Caki2 (cell line): ENCODE measurements around the gene EEF2K. TPM values are rescaled to one million over a fixed set of nuclear protein-coding genes. Genes with fewer than 3 reads are reported as not detected.
A peak's percentile ranks its signal among the peaks of the same experiment; 100 is the strongest.
"Not testable (repeated sequence)": the region's sequence is repeated elsewhere in the genome, so short reads cannot be mapped to it uniquely, and the experiment has no call there.

ENCODE experiments used
- DNase-seq: peaks from one replicate; pipeline ENCODE4 v3.0.0-alpha.2; 2015; ENCODE audit warnings: low read depth
- in situ Hi-C: cut with HindIII; loops from 2 replicates; pipeline ENCODE4 v1.10.0; 2016; ENCODE audit warnings: low sequenced_read_pairs, low pct_unique_long_range_greater_than_20kb, mixed read lengths
- total RNA-seq: library from RNA; depleted of rRNA; stranded (reverse); fragments of >200 nt; shearing (Covaris generic); gene quantifications from 2 replicates; pipeline ENCODE4 v1.2.3, GENCODE V29; 2014; ENCODE audit warnings: low replicate concordance; rRNA removed

The EEF2K gene
- total RNA-seq = 16.2 and 20.1 TPM in 2 replicates

GRCh38 chr16:22206013-22206841, at the start of gene EEF2K:
Gene EEF2K, plus strand, starts transcription at chr16:22206278. Its CDS starts 19,452 bp downstream, at chr16:22225730.
- in situ Hi-C loops = no loop called here

GRCh38 chr16:22161401-22161800, 44.7 kb upstream of the EEF2K start:
- DNase-seq = no peak
- in situ Hi-C loops = no loop called here

More at GRCh38 chr16:22206013-22206841, at the start of gene EEF2K:
- peak; percentile 98 for DNase-seq

- peak; percentile 27 for DNase-seq
- in situ Hi-C loops = no loop called here
These were observed 44.0 kb upstream of the EEF2K start, which contains the start of gene SDR42E2 for GRCh38 chr16:22161999-22162655. Gene SDR42E2, plus strand, starts transcription at chr16:22162506. Its CDS starts 3,077 bp downstream, at chr16:22165583.

GRCh38 chr16:22162656-22163009, 43.4 kb upstream of the EEF2K start:
- in situ Hi-C loops = no loop called here

GRCh38 chr16:22163806-22164205, 42.3 kb upstream of the EEF2K start:
- no peak for DNase-seq
- in situ Hi-C loops = no loop called here

More at GRCh38 chr16:22162656-22163009, 43.4 kb upstream of the EEF2K start:
- no peak for DNase-seq

GRCh38 chr16:22164482-22164881, 41.6 kb upstream of the EEF2K start:
- DNase-seq = no peak
- in situ Hi-C loops = no loop called here

- DNase-seq = no peak
- in situ Hi-C loops = no loop called here
These were observed 40.4 kb upstream of the EEF2K start for GRCh38 chr16:22165508-22166285.

- no peak for DNase-seq
- in situ Hi-C loops = no loop called here
These were observed 34.1 kb upstream of the EEF2K start for GRCh38 chr16:22171953-22172352.

- in situ Hi-C loops, DNase-seq: not testable (repeated sequence)
These were observed 33.4 kb upstream of the EEF2K start for GRCh38 chr16:22172642-22173041.

- DNase-seq = no peak
- in situ Hi-C loops = no loop called here
These were observed 31.4 kb upstream of the EEF2K start for GRCh38 chr16:22174642-22175041.

GRCh38 chr16:22177968-22178930, 27.8 kb upstream of the EEF2K start:
- no peak for DNase-seq
- in situ Hi-C loops = no loop called here

- in situ Hi-C loops = no loop called here
These were observed 24.7 kb upstream of the EEF2K start for GRCh38 chr16:22181426-22181825.

GRCh38 chr16:22181843-22182242, 24.2 kb upstream of the EEF2K start:
- DNase-seq = no peak
- in situ Hi-C loops = no loop called here

More at GRCh38 chr16:22181426-22181825, 24.7 kb upstream of the EEF2K start:
- no peak for DNase-seq

GRCh38 chr16:22183335-22183734, 22.7 kb upstream of the EEF2K start:
- in situ Hi-C loops = no loop called here
- DNase-seq = no peak

- in situ Hi-C loops = no loop called here
- DNase-seq = no peak
These were observed 22.0 kb upstream of the EEF2K start for GRCh38 chr16:22183901-22184614.

- in situ Hi-C loops = no loop called here
- DNase-seq = no peak
These were observed 21.5 kb upstream of the EEF2K start for GRCh38 chr16:22184615-22184968.

- in situ Hi-C loops = loop anchor here (5.0 kb wide), 1 partner anchor 104 kb away; no protein-coding TSS in a partner anchor
- no peak for DNase-seq
These were observed 19.6 kb upstream of the EEF2K start for GRCh38 chr16:22186517-22186916.
